H1 (cell line): Measurements from ENCODE around the gene PCDHGA8. TPM values are rescaled to one million over a fixed set of nuclear protein-coding genes. Genes with fewer than 3 reads are reported as not detected.

Source experiments
- polyA plus RNA-seq, 7 experiments: library from polyadenylated mRNA; depleted of rRNA in 3 of 7; stranded (reverse) in 5 of 7; unstranded in 2 of 7; fragments of >200 nt in 5 of 7; fragments of 200-250 nt in 2 of 7; gene quantifications; 1 replicate in 5 of 7; 2 replicates in 1 of 7; 4 replicates in 1 of 7; pipeline versions ENCODE4 v1.2.1 to v1.2.3, GENCODE V29; 2011 to 2013; ENCODE audit warnings: missing spikeins in 2 of 7, mixed read lengths in 2 of 7
- total RNA-seq: library from RNA; stranded (reverse); fragmentation: NEBNext Ultra II Directional; extraction: Animal tissue kit (Norgen Biotek cat#: 25700); gene quantifications from 2 replicates; pipeline ENCODE4 v1.2.1, GENCODE V29; 2021

PCDHGA8 gene
- total and polyA plus RNA-seq, 2 of the 8 experiments (the other 6 are each of a cell fraction or from before 2014, with no cell fraction given), result 0.79 to 1.4 TPM

Other genes with a start within 250 kb of the PCDHGA8 start
Only the 30 nearest of the 37 such genes appear.
- gene PCDHB9, start 205.5 kb upstream of the PCDHGA8 start, total RNA-seq, result 1.6 and 3.8 TPM in 2 replicates
- 0.68 and 0.88 TPM in 2 replicates for gene PCDHB9, start 205.5 kb upstream of the PCDHGA8 start, polyA plus RNA-seq (2011; rRNA removed)
- gene PCDHB10, start 200.3 kb upstream of the PCDHGA8 start, total RNA-seq, result 1.8 and 1.9 TPM in 2 replicates
- gene PCDHB10, start 200.3 kb upstream of the PCDHGA8 start, polyA plus RNA-seq (2011; rRNA removed), result 1.3 and 1.5 TPM in 2 replicates
- 0.86 and 1.4 TPM in 2 replicates for gene PCDHB11, start 193.0 kb upstream of the PCDHGA8 start, total RNA-seq
- gene PCDHB11, start 193.0 kb upstream of the PCDHGA8 start, polyA plus RNA-seq (2011; rRNA removed), result 0.50 and 0.63 TPM in 2 replicates
- 2.0 and 3.0 TPM in 2 replicates for gene PCDHB12, start 183.9 kb upstream of the PCDHGA8 start, total RNA-seq
- 1.1 and 1.9 TPM in 2 replicates for gene PCDHB12, start 183.9 kb upstream of the PCDHGA8 start, polyA plus RNA-seq (2011; rRNA removed)
- 1.1 and 1.4 TPM in 2 replicates for gene PCDHB13, start 178.7 kb upstream of the PCDHGA8 start, total RNA-seq
- 1.1 and 1.5 TPM in 2 replicates for gene PCDHB13, start 178.7 kb upstream of the PCDHGA8 start, polyA plus RNA-seq (2011; rRNA removed)
- gene PCDHB14, start 169.3 kb upstream of the PCDHGA8 start, total RNA-seq, result 2.7 and 2.9 TPM in 2 replicates
- 2.5 and 2.7 TPM in 2 replicates for gene PCDHB14, start 169.3 kb upstream of the PCDHGA8 start, polyA plus RNA-seq (2011; rRNA removed)
- 3.9 and 4.0 TPM in 2 replicates for gene PCDHB15, start 147.2 kb upstream of the PCDHGA8 start, total RNA-seq
- gene PCDHB15, start 147.2 kb upstream of the PCDHGA8 start, polyA plus RNA-seq (2011; rRNA removed), result 2.8 and 4.9 TPM in 2 replicates
- not detected in 2 replicates for gene SLC25A2, start 88.6 kb upstream of the PCDHGA8 start, total RNA-seq
- 0.05 TPM in 1 of 2 replicates, not detected in the other for gene SLC25A2, start 88.6 kb upstream of the PCDHGA8 start, polyA plus RNA-seq (2011; rRNA removed)
- 99.4 and 101 TPM in 2 replicates for gene TAF7, start 71.8 kb upstream of the PCDHGA8 start, total RNA-seq
- gene TAF7, start 71.8 kb upstream of the PCDHGA8 start, polyA plus RNA-seq (2011; rRNA removed), result 23.6 and 29.8 TPM in 2 replicates
- 0.84 and 0.89 TPM in 2 replicates for gene PCDHGA1, start 62.1 kb upstream of the PCDHGA8 start, total RNA-seq
- gene PCDHGA1, start 62.1 kb upstream of the PCDHGA8 start, polyA plus RNA-seq (2011; rRNA removed), result 0.57 and 1.1 TPM in 2 replicates
- gene PCDHGA2, start 53.9 kb upstream of the PCDHGA8 start, total RNA-seq, result 0.31 and 0.32 TPM in 2 replicates
- 0.39 and 0.61 TPM in 2 replicates for gene PCDHGA2, start 53.9 kb upstream of the PCDHGA8 start, polyA plus RNA-seq (2011; rRNA removed)
- gene PCDHGA3, start 48.8 kb upstream of the PCDHGA8 start, total RNA-seq, result 0.25 and 0.39 TPM in 2 replicates
- gene PCDHGA3, start 48.8 kb upstream of the PCDHGA8 start, polyA plus RNA-seq (2011; rRNA removed), result 0.15 and 0.30 TPM in 2 replicates
- gene PCDHGB1, start 42.5 kb upstream of the PCDHGA8 start, total RNA-seq, result 2.8 and 3.9 TPM in 2 replicates
- gene PCDHGB1, start 42.5 kb upstream of the PCDHGA8 start, polyA plus RNA-seq (2011; rRNA removed), result 1.3 and 2.0 TPM in 2 replicates
- gene PCDHGA4, start 37.6 kb upstream of the PCDHGA8 start, total RNA-seq, result 1.9 and 2.5 TPM in 2 replicates
- gene PCDHGA4, start 37.6 kb upstream of the PCDHGA8 start, polyA plus RNA-seq (2011; rRNA removed), result 1.4 and 1.7 TPM in 2 replicates
- gene PCDHGB2, start 32.6 kb upstream of the PCDHGA8 start, total RNA-seq, result 2.8 and 2.9 TPM in 2 replicates
- 1.9 TPM in 2 replicates for gene PCDHGB2, start 32.6 kb upstream of the PCDHGA8 start, polyA plus RNA-seq (2011; rRNA removed)
- 1.0 and 1.3 TPM in 2 replicates for gene PCDHGA5, start 28.5 kb upstream of the PCDHGA8 start, total RNA-seq
- gene PCDHGA5, start 28.5 kb upstream of the PCDHGA8 start, polyA plus RNA-seq (2011; rRNA removed), result 1.1 TPM in 2 replicates
- 1.3 and 1.6 TPM in 2 replicates for gene PCDHGB3, start 22.4 kb upstream of the PCDHGA8 start, total RNA-seq
- 1.9 and 2.0 TPM in 2 replicates for gene PCDHGB3, start 22.4 kb upstream of the PCDHGA8 start, polyA plus RNA-seq (2011; rRNA removed)
- gene PCDHGA6, start 18.7 kb upstream of the PCDHGA8 start, total RNA-seq, result 1.3 and 1.4 TPM in 2 replicates
- gene PCDHGA6, start 18.7 kb upstream of the PCDHGA8 start, polyA plus RNA-seq (2011; rRNA removed), result 2.0 TPM in 2 replicates
- 0.73 and 1.1 TPM in 2 replicates for gene PCDHGA7, start 9.9 kb upstream of the PCDHGA8 start, total RNA-seq
- 0.39 and 0.55 TPM in 2 replicates for gene PCDHGA7, start 9.9 kb upstream of the PCDHGA8 start, polyA plus RNA-seq (2011; rRNA removed)
- gene PCDHGB4, start 4.9 kb upstream of the PCDHGA8 start, total RNA-seq, result 7.8 and 9.1 TPM in 2 replicates
- gene PCDHGB4, start 4.9 kb upstream of the PCDHGA8 start, polyA plus RNA-seq (2011; rRNA removed), result 8.0 and 9.7 TPM in 2 replicates
- 1.9 and 2.6 TPM in 2 replicates for gene PCDHGB5, start 5.3 kb downstream of the PCDHGA8 start, total RNA-seq
- 1.1 and 1.7 TPM in 2 replicates for gene PCDHGB5, start 5.3 kb downstream of the PCDHGA8 start, polyA plus RNA-seq (2011; rRNA removed)
- 1.1 and 1.2 TPM in 2 replicates for gene PCDHGA9, start 10.1 kb downstream of the PCDHGA8 start, total RNA-seq
- gene PCDHGA9, start 10.1 kb downstream of the PCDHGA8 start, polyA plus RNA-seq (2011; rRNA removed), result 0.61 and 0.79 TPM in 2 replicates
- 3.4 and 4.1 TPM in 2 replicates for gene PCDHGB6, start 15.4 kb downstream of the PCDHGA8 start, total RNA-seq
- gene PCDHGB6, start 15.4 kb downstream of the PCDHGA8 start, polyA plus RNA-seq (2011; rRNA removed), result 4.1 and 4.3 TPM in 2 replicates
- 2.1 and 2.2 TPM in 2 replicates for gene PCDHGA10, start 20.4 kb downstream of the PCDHGA8 start, total RNA-seq
- 6.4 and 7.1 TPM in 2 replicates for gene PCDHGA10, start 20.4 kb downstream of the PCDHGA8 start, polyA plus RNA-seq (2011; rRNA removed)
- 8.7 and 9.5 TPM in 2 replicates for gene PCDHGB7, start 25.0 kb downstream of the PCDHGA8 start, total RNA-seq
- gene PCDHGB7, start 25.0 kb downstream of the PCDHGA8 start, polyA plus RNA-seq (2011; rRNA removed), result 4.1 and 5.5 TPM in 2 replicates
- 8.2 and 8.3 TPM in 2 replicates for gene PCDHGA11, start 28.4 kb downstream of the PCDHGA8 start, total RNA-seq
- 2.2 and 2.7 TPM in 2 replicates for gene PCDHGA11, start 28.4 kb downstream of the PCDHGA8 start, polyA plus RNA-seq (2011; rRNA removed)
- 1.0 and 1.3 TPM in 2 replicates for gene PCDHGA12, start 37.9 kb downstream of the PCDHGA8 start, total RNA-seq
- gene PCDHGA12, start 37.9 kb downstream of the PCDHGA8 start, polyA plus RNA-seq (2011; rRNA removed), result 0.88 and 1.2 TPM in 2 replicates
- gene PCDHGC3, start 83.3 kb downstream of the PCDHGA8 start, total RNA-seq, result 18.6 and 19.6 TPM in 2 replicates
- 4.7 and 11.3 TPM in 2 replicates for gene PCDHGC3, start 83.3 kb downstream of the PCDHGA8 start, polyA plus RNA-seq (2011; rRNA removed)
- 2.4 and 2.6 TPM in 2 replicates for gene PCDHGC4, start 92.4 kb downstream of the PCDHGA8 start, total RNA-seq
- gene PCDHGC4, start 92.4 kb downstream of the PCDHGA8 start, polyA plus RNA-seq (2011; rRNA removed), result 2.1 and 2.8 TPM in 2 replicates
- gene PCDHGC5, start 96.4 kb downstream of the PCDHGA8 start, total RNA-seq, result 0.78 and 1.1 TPM in 2 replicates
- gene PCDHGC5, start 96.4 kb downstream of the PCDHGA8 start, polyA plus RNA-seq (2011; rRNA removed), result 0.41 and 0.66 TPM in 2 replicates